Lower leg skin (tissue), 4 donors: ENCODE results near the gene SUPT5H. TPM values are rescaled to one million over a fixed set of nuclear protein-coding genes. Genes with fewer than 3 reads are reported as not detected.

Source experiments
- DNase-seq, 2 donors: peaks; one replicate each; pipeline ENCODE4 v3.0.0-alpha.2; 2019; ENCODE audit warnings: low spot score in 2 of 2
- H3K4me3 ChIP-seq: fragments of 200-600 bp; sonication (generic); 2 replicates; pipeline ENCODE4 v1.5.1; 2017; ENCODE audit warnings: mild to moderate bottlenecking, low read depth; ENCODE audit not compliant: poor library complexity, severe bottlenecking
- POLR2A ChIP-seq, 2 donors: fragments of 450-650 bp; IDR thresholded peaks; one replicate each; pipeline ENCODE4 v1.6.1; 2016 to 2017; ENCODE audit warnings: antibody characterized with exemption in 2 of 2, mild to moderate bottlenecking in 1 of 2, moderate library complexity in 1 of 2
- WGBS, 2 donors: methylation state at CpG; one replicate each; pipeline ENCODE4 v1.1.5; 2018; 5-methylcytosine and 5-hydroxymethylcytosine counted together
- intact Hi-C: fragments of 100-400 bp; cut with DNase I; formaldehyde crosslinking; loops from one replicate; pipeline ENCODE4 v1.15.0; 2023; ENCODE audit warnings: low total_unique reads
- total RNA-seq, 4 donors: library from RNA; depleted of rRNA; stranded (reverse); fragments of >200 nt; gene quantifications; one replicate each; pipeline ENCODE4 v1.1.0, GENCODE V29; 2016
- TF ChIP-seq, protein P1 (sequence below), 3 donors: fragments of 450-650 bp; IDR thresholded peaks; one replicate each; pipeline ENCODE4 v1.5.1; 2016; ENCODE audit warnings: antibody characterized with exemption in 3 of 3, mild to moderate bottlenecking in 3 of 3, moderate library complexity in 2 of 3

SUPT5H gene
- total RNA-seq, 4 donors from 2014 or later: 70.0 to 102 (median 77.3) TPM

DNA sequence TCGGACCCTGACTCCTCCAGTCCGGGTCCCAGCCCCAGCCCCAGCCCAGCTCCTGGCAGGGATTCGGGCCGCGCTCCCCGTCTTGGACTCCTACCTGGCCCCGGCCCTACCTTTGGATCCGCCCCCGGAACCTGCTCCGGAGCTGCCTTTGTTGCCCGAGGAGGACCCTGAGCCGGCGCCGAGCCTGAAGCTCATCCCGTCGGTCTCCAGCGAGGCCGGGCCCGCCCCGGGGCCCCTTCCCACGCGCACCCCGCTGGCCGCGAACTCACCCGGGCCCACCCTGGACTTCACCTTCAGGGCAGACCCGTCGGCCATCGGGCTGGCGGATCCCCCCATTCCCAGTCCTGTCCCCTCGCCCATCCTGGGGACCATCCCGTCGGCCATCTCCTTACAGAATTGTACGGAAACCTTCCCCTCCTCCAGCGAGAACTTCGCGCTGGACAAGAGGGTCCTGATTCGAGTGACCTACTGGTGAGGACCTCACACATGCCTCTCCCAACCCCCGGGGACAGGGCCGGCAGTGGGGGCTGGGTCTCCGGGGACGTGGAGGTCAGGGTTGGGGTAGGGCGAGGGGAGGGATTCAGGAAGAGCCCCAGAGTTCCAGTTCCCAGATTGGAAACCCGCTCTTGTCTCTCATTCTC lies 70.3 kb downstream of the SUPT5H start:
- 2% methylated on average over 25 to 44 of the region's 44 CpGs for WGBS, 2 donors
- intact Hi-C loops: no loop called here
- no peak overlapping the region for H3K4me3 ChIP-seq
- no peak for DNase-seq
- TF ChIP-seq, protein P1, sequence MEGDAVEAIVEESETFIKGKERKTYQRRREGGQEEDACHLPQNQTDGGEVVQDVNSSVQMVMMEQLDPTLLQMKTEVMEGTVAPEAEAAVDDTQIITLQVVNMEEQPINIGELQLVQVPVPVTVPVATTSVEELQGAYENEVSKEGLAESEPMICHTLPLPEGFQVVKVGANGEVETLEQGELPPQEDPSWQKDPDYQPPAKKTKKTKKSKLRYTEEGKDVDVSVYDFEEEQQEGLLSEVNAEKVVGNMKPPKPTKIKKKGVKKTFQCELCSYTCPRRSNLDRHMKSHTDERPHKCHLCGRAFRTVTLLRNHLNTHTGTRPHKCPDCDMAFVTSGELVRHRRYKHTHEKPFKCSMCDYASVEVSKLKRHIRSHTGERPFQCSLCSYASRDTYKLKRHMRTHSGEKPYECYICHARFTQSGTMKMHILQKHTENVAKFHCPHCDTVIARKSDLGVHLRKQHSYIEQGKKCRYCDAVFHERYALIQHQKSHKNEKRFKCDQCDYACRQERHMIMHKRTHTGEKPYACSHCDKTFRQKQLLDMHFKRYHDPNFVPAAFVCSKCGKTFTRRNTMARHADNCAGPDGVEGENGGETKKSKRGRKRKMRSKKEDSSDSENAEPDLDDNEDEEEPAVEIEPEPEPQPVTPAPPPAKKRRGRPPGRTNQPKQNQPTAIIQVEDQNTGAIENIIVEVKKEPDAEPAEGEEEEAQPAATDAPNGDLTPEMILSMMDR (IDR thresholded peaks at IDR 0.05): no peak
- no peak for TF ChIP-seq POLR2A (IDR thresholded peaks at IDR 0.05)

DNA sequence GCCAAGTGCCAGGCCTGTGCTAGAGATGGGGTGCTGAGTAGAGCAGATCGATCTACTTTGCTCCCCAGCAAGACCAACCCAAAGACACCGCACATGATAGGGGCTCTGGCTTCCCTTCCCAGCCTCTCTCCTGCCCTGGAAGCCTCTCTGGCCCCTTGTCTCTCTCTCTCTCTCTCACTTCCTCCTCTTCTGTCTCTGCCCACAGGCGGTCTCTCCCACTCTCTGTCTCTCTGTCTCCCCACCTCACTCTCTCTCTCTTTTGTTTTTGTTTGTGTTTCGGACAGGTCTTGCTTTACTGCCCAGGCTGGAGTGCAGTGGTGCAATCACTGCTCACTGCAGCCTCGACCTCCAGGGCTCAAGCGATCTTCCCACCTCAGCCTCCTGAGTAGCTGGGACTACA lies 70.9 kb downstream of the SUPT5H start:
- intact Hi-C loops: no loop called here
- H3K4me3 ChIP-seq: no peak overlapping the region
- no peak for DNase-seq
- TF ChIP-seq POLR2A (IDR thresholded peaks at IDR 0.05): no peak
- TF ChIP-seq, protein P1 (IDR thresholded peaks at IDR 0.05): no peak
- WGBS, 2 donors: 48 to 54% methylated on average over 6 of the region's 6 CpGs

DNA sequence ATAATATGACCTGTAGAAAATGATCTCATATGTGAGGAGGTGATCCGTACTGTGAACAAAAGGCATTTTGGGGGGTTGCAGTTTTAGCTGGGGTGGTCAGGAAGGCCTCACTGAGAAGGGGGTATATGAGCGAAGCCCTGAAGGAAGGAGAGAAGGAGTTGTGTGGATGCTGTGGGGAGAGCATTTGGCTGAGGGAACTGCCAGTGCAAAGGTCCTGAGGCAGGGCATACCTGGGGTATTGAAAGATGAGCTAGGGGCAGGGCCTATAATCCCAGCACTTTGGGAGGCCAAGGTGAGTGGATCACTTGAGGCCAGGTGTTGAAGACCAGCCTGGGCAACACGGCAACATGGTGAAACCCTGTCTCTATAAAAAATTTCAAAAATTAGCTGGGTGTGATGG lies 72.0 kb downstream of the SUPT5H start:
- 76 to 82% methylated on average over 3 of the region's 3 CpGs for WGBS, 2 donors
- intact Hi-C loops: no loop called here

DNA sequence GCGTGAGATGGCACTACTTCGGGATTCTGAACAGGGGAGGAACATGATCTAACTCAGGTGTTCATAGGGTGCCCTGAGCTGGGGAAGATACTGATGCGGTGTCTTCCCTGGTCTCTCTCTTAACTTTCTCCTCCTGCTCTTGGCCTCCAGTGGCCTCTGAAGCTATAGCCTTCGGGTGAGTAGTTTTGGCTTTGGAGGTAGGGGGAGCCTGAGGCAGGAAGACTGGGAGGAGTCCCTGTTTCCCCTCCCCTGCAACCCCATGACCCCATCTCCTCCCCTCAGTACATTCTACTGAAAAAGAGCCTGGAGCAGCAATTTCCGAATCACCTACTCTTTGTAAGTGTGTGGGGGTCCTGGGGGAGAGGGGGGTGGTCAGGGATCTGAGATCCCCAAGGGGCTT lies 73.1 kb downstream of the SUPT5H start:
- H3K4me3 ChIP-seq: no peak overlapping the region
- WGBS, 2 donors: 29 to 47% methylated on average over 5 of the region's 5 CpGs
- no peak for DNase-seq
- no peak for TF ChIP-seq POLR2A (IDR thresholded peaks at IDR 0.05)
- TF ChIP-seq, protein P1 (IDR thresholded peaks at IDR 0.05): no peak
- intact Hi-C loops: no loop called here

More for the DNA sequence above, 72.0 kb downstream of the SUPT5H start:
- no peak for TF ChIP-seq POLR2A (IDR thresholded peaks at IDR 0.05)
- TF ChIP-seq, protein P1 (IDR thresholded peaks at IDR 0.05): no peak
- DNase-seq: no peak
- H3K4me3 ChIP-seq: no peak overlapping the region

DNA sequence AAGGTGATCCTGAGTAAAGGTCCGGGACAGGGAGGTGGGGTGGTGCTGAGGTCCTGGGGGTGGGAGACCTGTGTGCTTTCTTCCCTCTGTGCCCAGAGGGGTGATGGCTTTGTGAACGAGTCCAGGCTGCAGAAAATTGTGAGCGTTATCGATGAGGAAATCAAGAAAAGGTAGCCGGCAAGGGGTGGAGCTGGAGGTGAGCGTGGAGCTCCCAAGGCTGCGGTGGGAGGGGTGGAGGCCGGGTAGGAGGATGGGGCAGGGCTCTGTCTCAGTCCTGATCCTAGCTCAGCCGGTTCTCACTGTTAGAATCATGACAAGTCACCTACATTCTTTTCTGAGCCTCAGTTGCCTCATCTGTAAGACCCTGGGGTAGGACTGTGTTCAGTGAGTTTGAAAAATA lies 73.6 kb downstream of the SUPT5H start:
- no peak overlapping the region for H3K4me3 ChIP-seq
- intact Hi-C loops: no loop called here
- TF ChIP-seq POLR2A (IDR thresholded peaks at IDR 0.05): no peak
- TF ChIP-seq, protein P1 (IDR thresholded peaks at IDR 0.05): no peak
- no peak for DNase-seq
- WGBS, 2 donors: 41 to 54% methylated on average over 9 of the region's 9 CpGs
